CD14-positive monocyte (primary cell): ENCODE data around the gene CAMTA1. TPM values are rescaled to one million over a fixed set of nuclear protein-coding genes. Genes with fewer than 3 reads are reported as not detected.

Source experiments
- DNase-seq, 3 donors: peaks; one replicate each; pipeline ENCODE4 v3.0.0-alpha.2; 2011 to 2022
- H2AFZ ChIP-seq: 2 replicates; pipeline ENCODE4 v1.6.0; 2012; ENCODE audit warnings: mild to moderate bottlenecking, low read depth, low read length, inconsistent platforms; ENCODE audit not compliant: insufficient read depth, poor library complexity, severe bottlenecking
- H3K27ac ChIP-seq, 2 donors: 1 replicate in 1 of 2; 2 replicates in 1 of 2; pipeline ENCODE4 v1.5.1; 2012 to 2013; ENCODE audit warnings: low read length in 2 of 2, control low read depth in 1 of 2, inconsistent platforms in 1 of 2, low read depth in 1 of 2, mild to moderate bottlenecking in 1 of 2
- H3K27me3 ChIP-seq, 2 donors: one replicate each; pipeline versions ENCODE4 v1.6.0 to v1.6.1; 2011 to 2013; ENCODE audit warnings: low read length in 2 of 2; ENCODE audit not compliant: control insufficient read depth in 2 of 2, insufficient read depth in 2 of 2
- H3K36me3 ChIP-seq, 2 donors: replicated peaks in 1 of 2; 1 replicate in 1 of 2; 2 replicates in 1 of 2; pipeline versions ENCODE4 v1.5.1 to v1.6.1; 2012 to 2013; ENCODE audit warnings: low read length in 2 of 2, control low read depth in 1 of 2, inconsistent platforms in 1 of 2, mild to moderate bottlenecking in 1 of 2; ENCODE audit not compliant: insufficient read depth in 2 of 2, control insufficient read depth in 1 of 2
- H3K4me1 ChIP-seq, 2 donors: 1 replicate in 1 of 2; 2 replicates in 1 of 2; pipeline versions ENCODE4 v1.5.1 to v1.6.1; 2012 to 2013; ENCODE audit warnings: low read length in 2 of 2, control low read depth in 1 of 2, inconsistent platforms in 1 of 2, mild to moderate bottlenecking in 1 of 2, moderate library complexity in 1 of 2; ENCODE audit not compliant: insufficient read depth in 2 of 2, control insufficient read depth in 1 of 2
- H3K4me2 ChIP-seq: replicated peaks from 2 replicates; pipeline ENCODE3; 2012; ENCODE audit warnings: low read length, moderate library complexity, mild to moderate bottlenecking; ENCODE audit not compliant: poor library complexity, severe bottlenecking; ENCODE audit errors: extremely low read depth
- H3K4me3 ChIP-seq, 3 experiments: fragments of 200-600 bp in 1 of 3; sonication (generic) in 1 of 3; replicated peaks in 1 of 3; 1 replicate in 2 of 3; 2 replicates in 1 of 3; pipeline ENCODE4 v1.5.1; 2011 to 2013; ENCODE audit warnings: low read length in 3 of 3, mild to moderate bottlenecking in 3 of 3, control low read depth in 2 of 3, low read depth in 2 of 3, inconsistent platforms in 1 of 3, moderate library complexity in 1 of 3
- H3K79me2 ChIP-seq: 2 replicates; pipeline ENCODE4 v1.6.0; 2012; ENCODE audit warnings: mild to moderate bottlenecking, control low read depth, inconsistent platforms, low read length, moderate library complexity; ENCODE audit not compliant: insufficient read depth
- H3K9ac ChIP-seq: 2 replicates; pipeline ENCODE4 v1.6.0; 2017; ENCODE audit warnings: low read length, mild to moderate bottlenecking; ENCODE audit not compliant: insufficient read depth, poor library complexity, severe bottlenecking
- H3K9me3 ChIP-seq, 2 donors: replicated peaks in 1 of 2; 1 replicate in 1 of 2; 2 replicates in 1 of 2; pipeline versions ENCODE4 v1.5.1 to v1.6.1; 2012 to 2013; ENCODE audit warnings: low read length in 2 of 2, control low read depth in 1 of 2; ENCODE audit not compliant: control insufficient read depth in 1 of 2, insufficient read depth in 1 of 2
- H4K20me1 ChIP-seq: 2 replicates; pipeline ENCODE4 v1.6.0; 2012; ENCODE audit warnings: mild to moderate bottlenecking, low read length, control low read depth, moderate library complexity; ENCODE audit not compliant: insufficient read depth
- H3K27ac Mint-ChIP-seq, 7 donors: one replicate each; pipeline ENCODE4 v1.8.0; 2020; ENCODE audit warnings: mild to moderate bottlenecking in 7 of 7, mixed read lengths in 7 of 7, moderate library complexity in 6 of 7, inconsistent platforms in 2 of 7
- H3K27me3 Mint-ChIP-seq, 3 donors: one replicate each; pipeline ENCODE4 v1.8.0; 2021 to 2022; ENCODE audit warnings: low read depth in 3 of 3, mild to moderate bottlenecking in 3 of 3, mixed read lengths in 3 of 3, moderate library complexity in 3 of 3, inconsistent platforms in 1 of 3
- H3K36me3 Mint-ChIP-seq, 2 donors: one replicate each; pipeline ENCODE4 v1.8.0; 2020; ENCODE audit warnings: mixed read lengths in 2 of 2, inconsistent platforms in 1 of 2, mild to moderate bottlenecking in 1 of 2
- H3K4me1 Mint-ChIP-seq: one replicate; pipeline ENCODE4 v1.8.0; 2020; ENCODE audit warnings: mild to moderate bottlenecking, mixed read lengths
- H3K4me3 Mint-ChIP-seq, 2 donors: one replicate each; pipeline ENCODE4 v1.8.0; 2020; ENCODE audit warnings: mild to moderate bottlenecking in 2 of 2, mixed read lengths in 2 of 2, moderate library complexity in 1 of 2
- H3K9me3 Mint-ChIP-seq, 7 donors: one replicate each; pipeline ENCODE4 v1.8.0; 2020 to 2022; ENCODE audit warnings: mixed read lengths in 7 of 7, mild to moderate bottlenecking in 6 of 7, moderate library complexity in 6 of 7, inconsistent platforms in 2 of 7
- WGBS: methylation state at CpG from one replicate; pipeline ENCODE4 v1.1.5; 2013; ENCODE audit warnings: missing lambda C conversion rate; ENCODE audit not compliant: insufficient coverage; 5-methylcytosine and 5-hydroxymethylcytosine counted together
- intact Hi-C, 2 donors: fragments of 100-400 bp; cut with micrococcal nuclease; formaldehyde crosslinking; loops; one replicate each; pipeline versions ENCODE4 v1.15.0 to v1.15.1; 2023
- polyA plus RNA-seq, 3 donors: library from polyadenylated mRNA; depleted of rRNA in 1 of 3; unstranded in 2 of 3; stranded (reverse) in 1 of 3; fragments of 300-500 nt in 2 of 3; fragments of >200 nt in 1 of 3; fragmentation: Illumina TruSeq in 2 of 3; gene quantifications; 1 replicate in 2 of 3; 2 replicates in 1 of 3; pipeline ENCODE4 v1.2.3, GENCODE V29; 2012 to 2021
- TF ChIP-seq, protein P1 (sequence below): fragments of 200-600 bp; IDR thresholded peaks from one replicate; pipeline ENCODE4 v1.8.0; 2022; ENCODE audit warnings: antibody characterized with exemption, mild to moderate bottlenecking

The CAMTA1 gene
- polyA plus RNA-seq, 3 donors: 52.0 to 89.6 (median 78.3) TPM

DNA sequence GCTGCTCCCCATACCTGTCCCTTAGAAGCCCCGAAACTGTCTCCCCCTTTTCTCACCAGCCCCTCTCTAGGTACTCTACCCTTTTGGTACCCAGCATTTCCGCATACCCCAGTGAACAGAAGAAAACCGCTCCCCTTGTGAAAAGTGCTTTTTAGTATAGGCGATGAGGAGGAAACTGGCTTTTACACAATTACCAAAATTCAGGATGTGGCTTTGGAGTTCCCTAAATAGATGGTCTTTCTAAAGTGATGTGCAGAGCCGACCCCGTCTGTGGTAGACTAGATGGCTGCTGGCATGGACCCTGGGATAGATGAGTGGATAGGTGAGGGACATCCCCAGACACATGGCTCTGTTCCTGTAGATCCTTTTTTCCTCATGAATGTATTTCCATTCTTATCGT lies 996.2 kb downstream of the CAMTA1 start:
- peaks cover 35 to 44% of the 10 kb centered on the region in 2 donors for H3K36me3 Mint-ChIP-seq
- WGBS: 0% methylated on average over 1 of the region's 7 CpGs

DNA sequence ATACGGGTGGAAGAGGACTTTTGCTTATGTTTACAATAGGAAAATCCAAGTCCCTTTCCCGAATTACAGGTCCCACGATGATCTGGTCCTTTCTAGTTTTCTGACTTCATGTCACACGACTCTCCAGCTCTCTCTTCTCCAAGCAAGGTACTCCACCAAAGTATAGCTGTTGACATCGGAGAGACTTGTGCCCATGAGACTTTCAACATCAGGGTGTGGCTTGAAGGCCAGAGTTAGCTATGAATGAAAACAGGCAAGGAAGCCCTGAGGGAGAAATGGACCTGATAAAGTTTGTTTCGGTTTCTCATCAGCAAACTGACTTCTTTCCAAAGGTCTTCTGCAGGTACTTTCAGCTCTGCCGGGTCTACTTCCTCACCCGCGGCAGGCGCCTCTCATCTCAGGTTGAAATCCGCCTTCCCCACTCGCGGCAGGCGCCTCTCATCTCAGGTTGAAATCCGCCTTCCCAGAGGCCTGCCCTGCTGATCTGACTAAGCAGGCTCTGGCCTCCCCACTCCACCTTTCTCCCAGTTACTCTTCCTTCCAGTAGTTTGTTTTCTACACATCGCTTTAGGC lies 996.8 kb downstream of the CAMTA1 start:
- H3K27me3 Mint-ChIP-seq: peaks cover 0 to 5% (median 0%) of the 10 kb centered on the region in 3 donors
- 25% methylated on average over 11 of the region's 16 CpGs for WGBS
- peaks cover 33 to 39% of the 10 kb centered on the region in 2 donors for H3K36me3 ChIP-seq
- peak overlapping the region; percentile 75 to 83 for H3K4me3 Mint-ChIP-seq
- peak overlapping the region; percentile 79 for H3K4me2 ChIP-seq
- no peak overlapping the region for H2AFZ ChIP-seq
- H3K9me3 ChIP-seq: peaks cover 0 to 5% of the 10 kb centered on the region in 2 donors
- H3K27me3 ChIP-seq: no peaks in the 10 kb centered on the region
- peaks cover 29 to 39% of the 10 kb centered on the region in 2 donors for H3K36me3 Mint-ChIP-seq
- H3K4me3 ChIP-seq: peak overlapping the region; percentile 3 to 72 (median 15)
- H3K9me3 Mint-ChIP-seq: peaks cover 0 to 8% (median 4%) of the 10 kb centered on the region in 7 donors
- peaks cover 15% of the 10 kb centered on the region for H3K79me2 ChIP-seq
- intact Hi-C loops: loop anchor here in 1 of 2 donors (1.0 to 5.0 kb wide), 3 partner anchors 11 to 180 kb away; partner anchors contain the start of genes PARK7 and VAMP3
- peaks cover 17% of the 10 kb centered on the region for H4K20me1 ChIP-seq
- H3K27ac ChIP-seq: peak overlapping the region; percentile 57 to 69
- peak overlapping the region; percentile 6 for H3K9ac ChIP-seq
- H3K4me1 ChIP-seq: peaks cover 41 to 46% of the 10 kb centered on the region in 2 donors
- DNase-seq: peak; percentile 27 to 42 (median 41)
- TF ChIP-seq, protein P1, sequence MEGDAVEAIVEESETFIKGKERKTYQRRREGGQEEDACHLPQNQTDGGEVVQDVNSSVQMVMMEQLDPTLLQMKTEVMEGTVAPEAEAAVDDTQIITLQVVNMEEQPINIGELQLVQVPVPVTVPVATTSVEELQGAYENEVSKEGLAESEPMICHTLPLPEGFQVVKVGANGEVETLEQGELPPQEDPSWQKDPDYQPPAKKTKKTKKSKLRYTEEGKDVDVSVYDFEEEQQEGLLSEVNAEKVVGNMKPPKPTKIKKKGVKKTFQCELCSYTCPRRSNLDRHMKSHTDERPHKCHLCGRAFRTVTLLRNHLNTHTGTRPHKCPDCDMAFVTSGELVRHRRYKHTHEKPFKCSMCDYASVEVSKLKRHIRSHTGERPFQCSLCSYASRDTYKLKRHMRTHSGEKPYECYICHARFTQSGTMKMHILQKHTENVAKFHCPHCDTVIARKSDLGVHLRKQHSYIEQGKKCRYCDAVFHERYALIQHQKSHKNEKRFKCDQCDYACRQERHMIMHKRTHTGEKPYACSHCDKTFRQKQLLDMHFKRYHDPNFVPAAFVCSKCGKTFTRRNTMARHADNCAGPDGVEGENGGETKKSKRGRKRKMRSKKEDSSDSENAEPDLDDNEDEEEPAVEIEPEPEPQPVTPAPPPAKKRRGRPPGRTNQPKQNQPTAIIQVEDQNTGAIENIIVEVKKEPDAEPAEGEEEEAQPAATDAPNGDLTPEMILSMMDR: no peak
- H3K4me1 Mint-ChIP-seq: peaks cover 43% of the 10 kb centered on the region
- peak overlapping the region; percentile 75 to 94 (median 89) for H3K27ac Mint-ChIP-seq

More for the DNA sequence above, 996.2 kb downstream of the CAMTA1 start:
- peaks cover 23% of the 10 kb centered on the region for H4K20me1 ChIP-seq
- H3K4me2 ChIP-seq: peak overlapping the region; percentile 79
- peaks cover 0 to 5% (median 0%) of the 10 kb centered on the region in 3 donors for H3K27me3 Mint-ChIP-seq
- no peak overlapping the region for H3K9ac ChIP-seq
- peaks cover 36 to 41% of the 10 kb centered on the region in 2 donors for H3K4me1 ChIP-seq
- peaks cover 0 to 5% of the 10 kb centered on the region in 2 donors for H3K9me3 ChIP-seq
- H3K36me3 ChIP-seq: peaks cover 37 to 44% of the 10 kb centered on the region in 2 donors
- DNase-seq: peak in 2 of 3 donors; percentile 40 to 56
- TF ChIP-seq, protein P1: no peak
- H3K9me3 Mint-ChIP-seq: peaks cover 0 to 8% (median 4%) of the 10 kb centered on the region in 7 donors
- peak overlapping the region; percentile 3 to 72 (median 15) for H3K4me3 ChIP-seq
- H3K4me3 Mint-ChIP-seq: peak overlapping the region; percentile 75 to 83
- H3K79me2 ChIP-seq: peaks cover 20% of the 10 kb centered on the region
- peak overlapping the region; percentile 75 to 94 (median 89) for H3K27ac Mint-ChIP-seq
- intact Hi-C loops: loop anchor here in 1 of 2 donors (5.0 kb wide), 2 partner anchors 79 to 181 kb away; partner anchors contain the start of gene PARK7
- no peaks in the 10 kb centered on the region for H3K27me3 ChIP-seq
- peak overlapping the region; percentile 57 to 69 for H3K27ac ChIP-seq
- H2AFZ ChIP-seq: no peak overlapping the region
- H3K4me1 Mint-ChIP-seq: peaks cover 38% of the 10 kb centered on the region
